Adrenal gland (tissue), 5 donors: ENCODE data around the gene ARMC9.

Source experiments
- POLR2A ChIP-seq, 2 donors: fragments of 450-650 bp; IDR thresholded peaks; one replicate each; pipeline ENCODE4 v1.6.1; 2017; ENCODE audit warnings: antibody characterized with exemption in 2 of 2, mild to moderate bottlenecking in 2 of 2, moderate library complexity in 1 of 2
- TF ChIP-seq, protein P1 (sequence below), 6 experiments: fragments of 450-650 bp in 4 of 6; fragments of 200-600 bp in 2 of 6; sonication (generic) in 1 of 6; IDR thresholded peaks; 1 replicate in 5 of 6; 2 replicates in 1 of 6; pipeline versions ENCODE4 v1.5.1 to v1.8.0; 2016 to 2021; ENCODE audit warnings: antibody characterized with exemption in 6 of 6, mild to moderate bottlenecking in 2 of 6, moderate library complexity in 1 of 6
- donor health status: DM: no; HTN: no; CAD: no.

DNA sequence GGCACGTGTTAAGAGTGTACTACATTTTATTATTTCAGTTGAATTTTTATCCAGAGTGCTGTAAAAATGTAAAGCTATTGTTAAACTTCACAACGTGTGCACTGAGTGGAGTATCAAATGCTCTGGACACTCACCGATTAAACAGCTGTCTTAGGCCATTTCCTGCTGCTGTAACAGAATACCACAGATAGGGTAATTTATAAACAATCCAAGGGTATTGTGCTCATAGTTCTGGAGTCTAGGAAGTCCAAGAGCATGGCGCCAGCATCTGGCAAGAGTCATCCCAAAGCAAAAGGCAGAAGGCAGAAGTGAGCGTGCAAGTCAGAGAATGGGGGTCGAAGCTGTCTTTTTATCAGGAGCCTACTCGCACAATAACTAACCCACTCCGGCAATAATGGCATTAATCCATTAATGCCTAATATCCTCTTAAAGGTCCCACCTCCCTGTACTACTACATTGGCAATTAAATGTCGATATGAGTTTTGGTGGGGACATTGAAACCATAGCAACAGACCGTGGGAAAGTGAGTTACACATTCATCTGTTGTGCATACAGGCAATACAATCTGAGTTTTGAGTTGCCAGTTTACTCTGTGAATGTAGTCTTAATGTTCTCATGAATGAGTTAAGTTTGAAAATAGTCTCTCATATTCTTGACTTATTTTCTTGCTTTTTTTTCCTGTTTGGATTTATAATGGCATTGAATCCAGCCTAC lies 64.8 kb downstream of the ARMC9 start:
- TF ChIP-seq, protein P1, sequence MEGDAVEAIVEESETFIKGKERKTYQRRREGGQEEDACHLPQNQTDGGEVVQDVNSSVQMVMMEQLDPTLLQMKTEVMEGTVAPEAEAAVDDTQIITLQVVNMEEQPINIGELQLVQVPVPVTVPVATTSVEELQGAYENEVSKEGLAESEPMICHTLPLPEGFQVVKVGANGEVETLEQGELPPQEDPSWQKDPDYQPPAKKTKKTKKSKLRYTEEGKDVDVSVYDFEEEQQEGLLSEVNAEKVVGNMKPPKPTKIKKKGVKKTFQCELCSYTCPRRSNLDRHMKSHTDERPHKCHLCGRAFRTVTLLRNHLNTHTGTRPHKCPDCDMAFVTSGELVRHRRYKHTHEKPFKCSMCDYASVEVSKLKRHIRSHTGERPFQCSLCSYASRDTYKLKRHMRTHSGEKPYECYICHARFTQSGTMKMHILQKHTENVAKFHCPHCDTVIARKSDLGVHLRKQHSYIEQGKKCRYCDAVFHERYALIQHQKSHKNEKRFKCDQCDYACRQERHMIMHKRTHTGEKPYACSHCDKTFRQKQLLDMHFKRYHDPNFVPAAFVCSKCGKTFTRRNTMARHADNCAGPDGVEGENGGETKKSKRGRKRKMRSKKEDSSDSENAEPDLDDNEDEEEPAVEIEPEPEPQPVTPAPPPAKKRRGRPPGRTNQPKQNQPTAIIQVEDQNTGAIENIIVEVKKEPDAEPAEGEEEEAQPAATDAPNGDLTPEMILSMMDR (IDR thresholded peaks at IDR 0.05), result no peak
- TF ChIP-seq POLR2A (IDR thresholded peaks at IDR 0.05), result no peak
